Fibroblast of lung (primary cell): Measurements from ENCODE around the gene HOXA9. TPM values are rescaled to one million over a fixed set of nuclear protein-coding genes. Genes with fewer than 3 reads are reported as not detected.

Experiments
- DNase-seq, 2 donors: peaks; one replicate each; pipeline versions ENCODE4 v3.0.0 to v3.0.0-alpha.2; 2010; ENCODE audit warnings: low read depth in 2 of 2
- H2AFZ ChIP-seq: 2 replicates; pipeline ENCODE4 v1.5.1; 2012; ENCODE audit warnings: low read length, control low read depth, inconsistent platforms
- H3K27ac ChIP-seq: 2 replicates; pipeline ENCODE4 v1.5.1; 2011; ENCODE audit warnings: low read length, control low read depth; ENCODE audit not compliant: insufficient read depth
- H3K27me3 ChIP-seq: 2 replicates; pipeline ENCODE4 v1.5.1; 2011; ENCODE audit warnings: mild to moderate bottlenecking, low read length; ENCODE audit not compliant: control insufficient read depth, insufficient read depth
- H3K36me3 ChIP-seq: 2 replicates; pipeline ENCODE4 v1.5.1; 2011; ENCODE audit warnings: low read length; ENCODE audit not compliant: control insufficient read depth, insufficient read depth
- H3K4me1 ChIP-seq: 2 replicates; pipeline ENCODE4 v1.5.1; 2011; ENCODE audit warnings: low read length; ENCODE audit not compliant: control insufficient read depth, insufficient read depth; ENCODE audit errors: extremely low read depth
- H3K4me2 ChIP-seq: 2 replicates; pipeline ENCODE4 v1.5.1; 2011; ENCODE audit warnings: low read length, control low read depth; ENCODE audit not compliant: insufficient read depth; ENCODE audit errors: extremely low read depth
- H3K4me3 ChIP-seq, 4 experiments: fragments of 200-600 bp in 1 of 4; sonication (generic) in 1 of 4; replicated peaks in 1 of 4; 2 replicates each; pipeline ENCODE4 v1.5.1; 2011 to 2016; ENCODE audit warnings: low read length in 4 of 4, low read depth in 3 of 4, mild to moderate bottlenecking in 3 of 4, control low read depth in 2 of 4, inconsistent platforms in 1 of 4, mixed read lengths in 1 of 4; ENCODE audit not compliant: insufficient read depth in 1 of 4; ENCODE audit errors: control extremely low read depth in 1 of 4
- H3K79me2 ChIP-seq: 2 replicates; pipeline ENCODE4 v1.5.1; 2012; ENCODE audit warnings: mild to moderate bottlenecking, low read length, inconsistent platforms; ENCODE audit not compliant: control insufficient read depth, insufficient read depth
- H3K9ac ChIP-seq: 2 replicates; pipeline ENCODE4 v1.5.1; 2011; ENCODE audit warnings: mild to moderate bottlenecking, low read length, control low read depth; ENCODE audit not compliant: insufficient read depth
- H3K9me3 ChIP-seq: 2 replicates; pipeline ENCODE4 v1.5.1; 2012; ENCODE audit warnings: low read depth, low read length; ENCODE audit not compliant: control insufficient read depth, insufficient read depth
- H4K20me1 ChIP-seq: 2 replicates; pipeline ENCODE4 v1.5.1; 2011; ENCODE audit warnings: low read length; ENCODE audit not compliant: control insufficient read depth, insufficient read depth; ENCODE audit errors: extremely low read depth
- EZH2 ChIP-seq: IDR thresholded peaks from 2 replicates; pipeline ENCODE4 v1.5.1; 2012; ENCODE audit warnings: low read length, control low read depth, mild to moderate bottlenecking; ENCODE audit errors: missing control alignments
- polyA plus RNA-seq, 2 donors: library from polyadenylated mRNA; depleted of rRNA in 1 of 2; stranded (reverse) in 1 of 2; unstranded in 1 of 2; fragments of >200 nt; gene quantifications; 2 replicates each; pipeline ENCODE4 v1.2.1, GENCODE V29; 2011 to 2012; ENCODE audit warnings: missing spikeins in 1 of 2
- total RNA-seq: library from RNA; depleted of rRNA; stranded (reverse); fragments of >200 nt; gene quantifications from 2 replicates; pipeline ENCODE4 v1.2.1, GENCODE V29; 2014
- TF ChIP-seq, protein P1 (sequence below), 2 donors: IDR thresholded peaks in 1 of 2; conservative IDR thresholded peaks in 1 of 2; 1 replicate in 1 of 2; 2 replicates in 1 of 2; pipeline ENCODE4 v1.5.1; 2011 to 2012; ENCODE audit warnings: low read length in 2 of 2, control low read depth in 1 of 2, inconsistent platforms in 1 of 2, low read depth in 1 of 2, mild to moderate bottlenecking in 1 of 2

Gene HOXA9
- total and polyA plus RNA-seq, 2 donors (not counting 1 experiment from before 2014, with no cell fraction given) = 0.08 TPM; not detected in 1

DNA sequence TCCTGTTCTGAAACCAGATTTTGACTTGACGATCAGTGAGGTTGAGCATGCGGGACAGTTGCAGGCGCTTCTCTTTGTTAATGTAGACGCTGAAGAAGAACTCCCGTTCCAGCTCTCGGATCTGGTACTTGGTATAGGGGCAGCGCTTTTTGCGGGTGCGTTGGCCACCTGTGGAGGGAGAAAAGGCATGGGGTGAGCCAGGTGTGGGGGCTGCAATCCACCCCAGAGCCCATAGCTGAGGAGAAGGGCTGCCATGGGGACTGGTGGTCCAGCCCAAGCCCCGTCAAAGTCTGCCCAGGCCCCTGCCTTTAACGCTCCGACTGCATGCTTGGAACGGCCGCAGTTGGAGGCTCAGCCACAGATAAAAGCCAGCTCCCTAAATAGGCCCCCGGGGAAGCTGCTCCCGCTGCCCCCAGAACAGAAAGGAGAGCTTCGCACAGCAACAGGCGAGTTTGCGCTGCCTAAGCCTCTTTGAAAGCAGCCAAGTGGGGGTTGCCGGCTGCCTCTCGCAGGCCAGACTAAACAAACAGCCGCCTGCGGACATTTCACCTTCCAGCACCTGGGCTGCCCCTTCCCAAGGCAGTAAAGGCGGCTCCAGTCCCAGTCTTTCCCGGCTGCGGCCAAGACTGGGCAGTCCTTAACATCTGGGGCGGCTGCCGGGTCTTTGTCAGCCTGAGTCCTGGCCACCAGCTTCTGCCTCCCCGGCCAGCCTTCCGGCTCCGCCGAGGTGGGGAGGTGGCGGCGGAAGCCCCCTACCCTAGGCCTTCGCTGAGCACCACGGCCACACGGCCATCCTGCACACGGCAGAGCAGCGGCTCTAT, 17.7 kb upstream of the HOXA9 start:
- TF ChIP-seq EZH2 = peak; percentile 68
- TF ChIP-seq, protein P1, sequence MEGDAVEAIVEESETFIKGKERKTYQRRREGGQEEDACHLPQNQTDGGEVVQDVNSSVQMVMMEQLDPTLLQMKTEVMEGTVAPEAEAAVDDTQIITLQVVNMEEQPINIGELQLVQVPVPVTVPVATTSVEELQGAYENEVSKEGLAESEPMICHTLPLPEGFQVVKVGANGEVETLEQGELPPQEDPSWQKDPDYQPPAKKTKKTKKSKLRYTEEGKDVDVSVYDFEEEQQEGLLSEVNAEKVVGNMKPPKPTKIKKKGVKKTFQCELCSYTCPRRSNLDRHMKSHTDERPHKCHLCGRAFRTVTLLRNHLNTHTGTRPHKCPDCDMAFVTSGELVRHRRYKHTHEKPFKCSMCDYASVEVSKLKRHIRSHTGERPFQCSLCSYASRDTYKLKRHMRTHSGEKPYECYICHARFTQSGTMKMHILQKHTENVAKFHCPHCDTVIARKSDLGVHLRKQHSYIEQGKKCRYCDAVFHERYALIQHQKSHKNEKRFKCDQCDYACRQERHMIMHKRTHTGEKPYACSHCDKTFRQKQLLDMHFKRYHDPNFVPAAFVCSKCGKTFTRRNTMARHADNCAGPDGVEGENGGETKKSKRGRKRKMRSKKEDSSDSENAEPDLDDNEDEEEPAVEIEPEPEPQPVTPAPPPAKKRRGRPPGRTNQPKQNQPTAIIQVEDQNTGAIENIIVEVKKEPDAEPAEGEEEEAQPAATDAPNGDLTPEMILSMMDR (conservative IDR thresholded peaks at IDR 0.05 in 1 of 2, IDR thresholded peaks at IDR 0.05 in 1 of 2; ENCODE audit: low read depth in 1 of 2, low read length in 2 of 2) = no peak
- no peak for DNase-seq
- Histone ChIP-seq H3K79me2 (no peaks in the 10 kb centered on the region), H3K27ac (no peak overlapping the region), H3K4me3 (no peak overlapping the region), H3K4me2 (no peak overlapping the region), H2AFZ (no peak overlapping the region), H3K4me1 (no peaks in the 10 kb centered on the region), H3K27me3 (peaks cover 67% of the 10 kb centered on the region), H4K20me1 (no peaks in the 10 kb centered on the region), H3K36me3 (no peaks in the 10 kb centered on the region), H3K9ac (no peak overlapping the region), H3K9me3 (no peaks in the 10 kb centered on the region)

GRCh38 chr7:27182285-27182841, 17.0 kb upstream of the HOXA9 start:
- Histone ChIP-seq H3K27ac (no peak overlapping the region), H2AFZ (no peak overlapping the region), H3K36me3 (no peaks in the 10 kb centered on the region), H3K27me3 (peaks cover 60% of the 10 kb centered on the region), H3K4me3 (no peak overlapping the region), H3K4me1 (no peaks in the 10 kb centered on the region), H3K9me3 (no peaks in the 10 kb centered on the region), H3K4me2 (no peak overlapping the region), H3K9ac (no peak overlapping the region), H4K20me1 (no peaks in the 10 kb centered on the region), H3K79me2 (no peaks in the 10 kb centered on the region)
- TF ChIP-seq, protein P1 (conservative IDR thresholded peaks at IDR 0.05 in 1 of 2, IDR thresholded peaks at IDR 0.05 in 1 of 2; ENCODE audit: low read depth in 1 of 2, low read length in 2 of 2) = no peak
- TF ChIP-seq EZH2 = no peak
- DNase-seq = no peak

GRCh38 chr7:27181795-27182275, 16.5 kb upstream of the HOXA9 start:
- Histone ChIP-seq H3K27me3 (peaks cover 55% of the 10 kb centered on the region), H3K4me2 (no peak overlapping the region), H3K27ac (no peak overlapping the region), H3K9ac (no peak overlapping the region), H3K79me2 (no peaks in the 10 kb centered on the region), H3K4me3 (no peak overlapping the region), H4K20me1 (no peaks in the 10 kb centered on the region), H3K9me3 (no peaks in the 10 kb centered on the region), H2AFZ (no peak overlapping the region), H3K4me1 (no peaks in the 10 kb centered on the region), H3K36me3 (no peaks in the 10 kb centered on the region)
- no peak for TF ChIP-seq EZH2
- TF ChIP-seq, protein P1 (conservative IDR thresholded peaks at IDR 0.05 in 1 of 2, IDR thresholded peaks at IDR 0.05 in 1 of 2; ENCODE audit: low read depth in 1 of 2, low read length in 2 of 2) = no peak
- no peak for DNase-seq
